ENCODE results near the gene CCR2. TPM values are rescaled to one million over a fixed set of nuclear protein-coding genes. Genes with fewer than 3 reads are reported as not detected.

The CCR2 gene
- total RNA-seq, 1 donor from 2014 or later = not detected

- H3K4me1 Mint-ChIP-seq = peaks cover 7% of the 10 kb centered on the region
- no peaks in the 10 kb centered on the region for H3K36me3 Mint-ChIP-seq
- no peak for DNase-seq (ENCODE audit: low spot score in 2 of 2, unreplicated experiment in 2 of 2)
- no peaks in the 10 kb centered on the region for H3K9me3 Mint-ChIP-seq
- TF ChIP-seq, protein P1, sequence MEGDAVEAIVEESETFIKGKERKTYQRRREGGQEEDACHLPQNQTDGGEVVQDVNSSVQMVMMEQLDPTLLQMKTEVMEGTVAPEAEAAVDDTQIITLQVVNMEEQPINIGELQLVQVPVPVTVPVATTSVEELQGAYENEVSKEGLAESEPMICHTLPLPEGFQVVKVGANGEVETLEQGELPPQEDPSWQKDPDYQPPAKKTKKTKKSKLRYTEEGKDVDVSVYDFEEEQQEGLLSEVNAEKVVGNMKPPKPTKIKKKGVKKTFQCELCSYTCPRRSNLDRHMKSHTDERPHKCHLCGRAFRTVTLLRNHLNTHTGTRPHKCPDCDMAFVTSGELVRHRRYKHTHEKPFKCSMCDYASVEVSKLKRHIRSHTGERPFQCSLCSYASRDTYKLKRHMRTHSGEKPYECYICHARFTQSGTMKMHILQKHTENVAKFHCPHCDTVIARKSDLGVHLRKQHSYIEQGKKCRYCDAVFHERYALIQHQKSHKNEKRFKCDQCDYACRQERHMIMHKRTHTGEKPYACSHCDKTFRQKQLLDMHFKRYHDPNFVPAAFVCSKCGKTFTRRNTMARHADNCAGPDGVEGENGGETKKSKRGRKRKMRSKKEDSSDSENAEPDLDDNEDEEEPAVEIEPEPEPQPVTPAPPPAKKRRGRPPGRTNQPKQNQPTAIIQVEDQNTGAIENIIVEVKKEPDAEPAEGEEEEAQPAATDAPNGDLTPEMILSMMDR (IDR thresholded peaks at IDR 0.05; ENCODE audit: unreplicated experiment) = no peak
- no peak overlapping the region for H3K27ac Mint-ChIP-seq
- no peak overlapping the region for H3K4me3 Mint-ChIP-seq
- H3K27me3 Mint-ChIP-seq (ENCODE audit: low read depth) = peaks cover 41% of the 10 kb centered on the region
Measured at GRCh38 chr3:46367811-46368210, 13.9 kb downstream of the CCR2 start.

DNA sequence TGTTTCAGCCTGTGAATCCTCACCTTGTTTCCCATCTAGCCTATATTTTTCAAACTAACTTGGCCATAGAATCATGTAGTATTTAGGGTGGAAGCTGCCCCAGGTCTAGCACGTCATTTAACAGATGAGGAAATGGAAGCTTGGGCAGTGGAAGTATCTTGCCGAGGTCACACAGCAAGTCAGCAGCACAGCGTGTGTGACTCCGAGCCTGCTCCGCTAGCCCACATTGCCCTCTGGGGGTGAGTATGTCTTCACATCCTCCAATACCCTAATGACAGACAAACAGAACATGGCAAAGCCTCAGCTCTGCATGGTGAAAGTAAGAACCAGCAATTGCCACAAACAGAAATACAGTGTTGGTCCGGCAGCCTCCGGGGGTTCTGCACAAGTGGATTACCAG is 14.7 kb downstream of the CCR2 start:
- H3K27me3 Mint-ChIP-seq (ENCODE audit: low read depth) = peaks cover 49% of the 10 kb centered on the region
- H3K27ac Mint-ChIP-seq = no peak overlapping the region
- H3K9me3 Mint-ChIP-seq = no peaks in the 10 kb centered on the region
- H3K4me1 Mint-ChIP-seq = peaks cover 7% of the 10 kb centered on the region
- TF ChIP-seq, protein P1 (IDR thresholded peaks at IDR 0.05; ENCODE audit: unreplicated experiment) = no peak
- DNase-seq (ENCODE audit: low spot score in 2 of 2, unreplicated experiment in 2 of 2) = no peak
- no peaks in the 10 kb centered on the region for H3K36me3 Mint-ChIP-seq
- H3K4me3 Mint-ChIP-seq = no peak overlapping the region

DNA sequence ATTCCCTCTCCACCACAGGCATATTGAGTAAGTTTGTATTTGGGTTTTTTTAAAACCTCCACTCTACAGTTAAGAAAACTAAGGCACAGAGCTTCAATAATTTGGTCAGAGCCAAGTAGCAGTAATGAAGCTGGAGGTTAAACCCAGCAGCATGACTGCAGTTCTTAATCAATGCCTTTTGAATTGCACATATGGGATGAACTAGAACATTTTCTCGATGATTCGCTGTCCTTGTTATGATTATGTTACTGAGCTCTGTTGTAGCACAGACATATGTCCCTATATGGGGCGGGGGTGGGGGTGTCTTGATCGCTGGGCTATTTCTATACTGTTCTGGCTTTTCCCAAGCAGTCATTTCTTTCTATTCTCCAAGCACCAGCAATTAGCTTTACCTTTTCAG is 15.2 kb downstream of the CCR2 start:
- Mint-ChIP-seq H3K36me3 (no peaks in the 10 kb centered on the region), H3K4me3 (no peak overlapping the region), H3K9me3 (no peaks in the 10 kb centered on the region), H3K27me3 (ENCODE audit: low read depth) (peaks cover 54% of the 10 kb centered on the region), H3K4me1 (peaks cover 7% of the 10 kb centered on the region), H3K27ac (no peak overlapping the region)
- TF ChIP-seq, protein P1 (IDR thresholded peaks at IDR 0.05; ENCODE audit: unreplicated experiment) = no peak
- no peak for DNase-seq (ENCODE audit: low spot score in 2 of 2, unreplicated experiment in 2 of 2)

DNA sequence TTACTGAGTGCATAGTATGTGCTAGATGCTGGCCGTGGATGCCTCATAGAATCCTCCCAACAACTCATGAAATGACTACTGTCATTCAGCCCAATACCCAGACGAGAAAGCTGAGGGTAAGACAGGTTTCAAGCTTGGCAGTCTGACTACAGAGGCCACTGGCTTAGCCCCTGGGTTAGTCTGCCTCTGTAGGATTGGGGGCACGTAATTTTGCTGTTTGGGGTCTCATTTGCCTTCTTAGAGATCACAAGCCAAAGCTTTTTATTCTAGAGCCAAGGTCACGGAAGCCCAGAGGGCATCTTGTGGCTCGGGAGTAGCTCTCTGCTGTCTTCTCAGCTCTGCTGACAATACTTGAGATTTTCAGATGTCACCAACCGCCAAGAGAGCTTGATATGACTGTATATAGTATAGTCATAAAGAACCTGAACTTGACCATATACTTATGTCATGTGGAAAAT is 15.8 kb downstream of the CCR2 start:
- H3K27me3 Mint-ChIP-seq (ENCODE audit: low read depth) = peaks cover 56% of the 10 kb centered on the region
- no peak overlapping the region for H3K4me3 Mint-ChIP-seq
- H3K4me1 Mint-ChIP-seq = peaks cover 7% of the 10 kb centered on the region
- H3K36me3 Mint-ChIP-seq = no peaks in the 10 kb centered on the region
- no peak overlapping the region for H3K27ac Mint-ChIP-seq
- no peaks in the 10 kb centered on the region for H3K9me3 Mint-ChIP-seq
- TF ChIP-seq, protein P1 (IDR thresholded peaks at IDR 0.05; ENCODE audit: unreplicated experiment) = no peak
- peak in 1 of 2 experiments; percentile 11 for DNase-seq (ENCODE audit: low spot score in 2 of 2, unreplicated experiment in 2 of 2)

DNA sequence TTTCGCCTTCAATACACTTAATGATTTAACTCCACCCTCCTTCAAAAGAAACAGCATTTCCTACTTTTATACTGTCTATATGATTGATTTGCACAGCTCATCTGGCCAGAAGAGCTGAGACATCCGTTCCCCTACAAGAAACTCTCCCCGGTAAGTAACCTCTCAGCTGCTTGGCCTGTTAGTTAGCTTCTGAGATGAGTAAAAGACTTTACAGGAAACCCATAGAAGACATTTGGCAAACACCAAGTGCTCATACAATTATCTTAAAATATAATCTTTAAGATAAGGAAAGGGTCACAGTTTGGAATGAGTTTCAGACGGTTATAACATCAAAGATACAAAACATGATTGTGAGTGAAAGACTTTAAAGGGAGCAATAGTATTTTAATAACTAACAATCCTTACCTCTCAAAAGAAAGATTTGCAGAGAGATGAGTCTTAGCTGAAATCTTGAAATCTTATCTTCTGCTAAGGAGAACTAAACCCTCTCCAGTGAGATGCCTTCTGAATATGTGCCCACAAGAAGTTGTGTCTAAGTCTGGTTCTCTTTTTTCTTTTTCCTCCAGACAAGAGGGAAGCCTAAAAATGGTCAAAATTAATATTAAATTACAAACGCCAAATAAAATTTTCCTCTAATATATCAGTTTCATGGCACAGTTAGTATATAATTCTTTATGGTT is 17.1 kb downstream of the CCR2 start, which contains the start of gene CCR5:
CCR5 (plus strand) TSS at position 108 of the 680 bp plus-strand sequence. CDS start 1,957 bp downstream, outside the sequence.
- H3K9me3 Mint-ChIP-seq = no peaks in the 10 kb centered on the region
- TF ChIP-seq, protein P1 (IDR thresholded peaks at IDR 0.05; ENCODE audit: unreplicated experiment) = no peak
- no peak for DNase-seq (ENCODE audit: low spot score in 2 of 2, unreplicated experiment in 2 of 2)
- H3K27ac Mint-ChIP-seq = no peak within 1 kb of the TSS
- H3K4me3 Mint-ChIP-seq = no peak within 1 kb of the TSS
- peaks cover 7% of the 10 kb centered on the region for H3K4me1 Mint-ChIP-seq
- H3K36me3 Mint-ChIP-seq = no peaks in the 10 kb centered on the region
- H3K27me3 Mint-ChIP-seq (ENCODE audit: low read depth) = peaks cover 58% of the 10 kb centered on the region
